Measurements from ENCODE around the gene CALHM6. TPM values are rescaled to one million over a fixed set of nuclear protein-coding genes. Genes with fewer than 3 reads are reported as not detected.

Gene CALHM6
- polyA plus RNA-seq, 1 experiment, result 0.81 TPM

DNA sequence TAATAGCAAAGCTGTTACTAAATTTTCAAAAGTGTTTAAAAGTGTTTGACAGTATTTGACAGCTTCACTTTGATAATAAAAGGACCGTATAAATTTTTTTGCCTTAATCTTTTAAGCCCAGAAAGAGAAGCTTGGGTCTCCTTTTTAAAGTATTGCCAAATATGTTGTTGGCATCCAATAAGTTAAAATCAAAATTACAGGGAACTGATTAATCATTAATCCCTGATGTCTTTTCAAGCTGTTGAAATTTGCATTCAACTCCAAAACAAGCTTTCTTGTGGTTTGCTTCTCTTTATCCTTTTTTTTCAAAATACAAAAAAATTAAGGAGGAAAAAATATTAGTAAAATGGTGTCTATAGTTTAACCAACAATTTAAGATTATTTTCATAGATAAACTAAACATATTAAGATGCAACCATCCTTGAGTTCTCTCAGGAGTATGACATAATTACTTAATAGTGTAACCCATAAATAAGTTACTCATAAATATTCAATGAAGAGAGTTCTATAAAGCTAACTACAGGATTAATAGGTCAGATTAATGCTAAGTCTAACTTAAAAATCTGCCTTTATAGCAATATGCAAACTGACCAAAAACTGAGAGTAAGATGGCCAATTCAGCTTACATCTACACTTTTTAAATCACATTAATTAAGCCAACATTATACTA, 27.0 kb upstream of the CALHM6 start:
- Histone ChIP-seq H3K9me3 (ENCODE audit: control insufficient read depth, insufficient read depth, low read length) (no peaks in the 10 kb centered on the region), H3K27me3 (ENCODE audit: control insufficient read depth, insufficient read depth, low read length) (no peaks in the 10 kb centered on the region), H3K27ac (ENCODE audit: low read depth, low read length) (no peak overlapping the region), H3K4me3 (ENCODE audit: low read depth, low read length) (no peak overlapping the region)
- DNase-seq (ENCODE audit: low read depth, low spot score), result no peak
- TF ChIP-seq, protein P1, sequence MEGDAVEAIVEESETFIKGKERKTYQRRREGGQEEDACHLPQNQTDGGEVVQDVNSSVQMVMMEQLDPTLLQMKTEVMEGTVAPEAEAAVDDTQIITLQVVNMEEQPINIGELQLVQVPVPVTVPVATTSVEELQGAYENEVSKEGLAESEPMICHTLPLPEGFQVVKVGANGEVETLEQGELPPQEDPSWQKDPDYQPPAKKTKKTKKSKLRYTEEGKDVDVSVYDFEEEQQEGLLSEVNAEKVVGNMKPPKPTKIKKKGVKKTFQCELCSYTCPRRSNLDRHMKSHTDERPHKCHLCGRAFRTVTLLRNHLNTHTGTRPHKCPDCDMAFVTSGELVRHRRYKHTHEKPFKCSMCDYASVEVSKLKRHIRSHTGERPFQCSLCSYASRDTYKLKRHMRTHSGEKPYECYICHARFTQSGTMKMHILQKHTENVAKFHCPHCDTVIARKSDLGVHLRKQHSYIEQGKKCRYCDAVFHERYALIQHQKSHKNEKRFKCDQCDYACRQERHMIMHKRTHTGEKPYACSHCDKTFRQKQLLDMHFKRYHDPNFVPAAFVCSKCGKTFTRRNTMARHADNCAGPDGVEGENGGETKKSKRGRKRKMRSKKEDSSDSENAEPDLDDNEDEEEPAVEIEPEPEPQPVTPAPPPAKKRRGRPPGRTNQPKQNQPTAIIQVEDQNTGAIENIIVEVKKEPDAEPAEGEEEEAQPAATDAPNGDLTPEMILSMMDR (IDR thresholded peaks at IDR 0.05; ENCODE audit: low read depth, low read length), result no peak
- CTCF ChIA-PET, result interaction anchor here (0.8 to 1.7 kb wide), 5 partner anchors 10 to 166 kb away, joined by 3 to 11 read pairs (median 5); no protein-coding TSS in a partner anchor
- POLR2A ChIA-PET, result no interaction called here

DNA sequence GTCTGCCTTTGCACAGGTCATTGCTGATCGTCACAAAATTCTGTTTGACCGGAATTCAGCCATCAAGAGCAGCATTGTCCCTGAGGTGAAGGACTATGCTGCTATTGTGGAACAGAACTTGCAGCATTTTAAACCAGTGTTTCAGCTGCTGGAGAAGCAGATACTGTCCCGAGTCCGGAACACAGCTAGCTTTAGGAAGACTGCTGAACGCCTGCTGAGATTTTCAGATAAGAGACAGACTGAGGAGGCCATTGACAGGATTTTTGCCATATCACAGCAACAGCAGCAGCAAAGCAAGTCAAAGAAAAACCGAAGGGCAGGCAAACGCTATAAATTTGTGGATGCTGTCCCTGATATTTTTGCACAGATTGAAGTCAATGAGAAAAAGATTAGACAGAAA, 24.6 kb upstream of the CALHM6 start:
- TF ChIP-seq, protein P1 (IDR thresholded peaks at IDR 0.05; ENCODE audit: low read depth, low read length), result no peak
- POLR2A ChIA-PET, result interaction anchor here (0.6 kb wide), 1 partner anchor 32 kb away, joined by 3 read pairs; no protein-coding TSS in a partner anchor
- CTCF ChIA-PET, result interaction anchor here (1.3 kb wide), 1 partner anchor 149 kb away, joined by 4 read pairs; no protein-coding TSS in a partner anchor
- no peak overlapping the region for H3K4me3 ChIP-seq (ENCODE audit: low read depth, low read length)
- no peak overlapping the region for H3K27ac ChIP-seq (ENCODE audit: low read depth, low read length)
- no peak for DNase-seq (ENCODE audit: low read depth, low spot score)
- no peaks in the 10 kb centered on the region for H3K27me3 ChIP-seq (ENCODE audit: control insufficient read depth, insufficient read depth, low read length)
- H3K9me3 ChIP-seq (ENCODE audit: control insufficient read depth, insufficient read depth, low read length), result no peaks in the 10 kb centered on the region

DNA sequence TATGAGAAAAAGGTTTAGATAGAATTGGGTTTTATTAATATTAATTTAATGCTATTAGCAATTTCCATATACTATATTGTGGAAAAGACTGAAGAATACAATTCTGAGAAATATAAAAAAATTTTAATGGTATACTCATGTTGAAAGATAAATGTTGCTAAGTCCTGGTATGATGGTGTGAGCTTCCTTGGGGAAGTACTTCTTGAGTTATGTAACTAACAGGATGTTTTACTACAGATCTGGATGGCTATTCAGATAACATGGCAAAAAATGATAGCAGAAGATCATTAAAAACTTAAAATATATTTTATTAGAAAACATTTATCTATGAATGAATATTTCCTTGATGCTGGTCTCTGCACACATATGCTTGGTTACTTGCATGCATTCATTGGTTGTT, 23.5 kb upstream of the CALHM6 start:
- ChIA-PET CTCF (interaction anchor here (1.3 to 1.5 kb wide), 2 partner anchors 150 to 169 kb away, joined by 4 to 5 read pairs; no protein-coding TSS in a partner anchor), POLR2A (no interaction called here)

DNA sequence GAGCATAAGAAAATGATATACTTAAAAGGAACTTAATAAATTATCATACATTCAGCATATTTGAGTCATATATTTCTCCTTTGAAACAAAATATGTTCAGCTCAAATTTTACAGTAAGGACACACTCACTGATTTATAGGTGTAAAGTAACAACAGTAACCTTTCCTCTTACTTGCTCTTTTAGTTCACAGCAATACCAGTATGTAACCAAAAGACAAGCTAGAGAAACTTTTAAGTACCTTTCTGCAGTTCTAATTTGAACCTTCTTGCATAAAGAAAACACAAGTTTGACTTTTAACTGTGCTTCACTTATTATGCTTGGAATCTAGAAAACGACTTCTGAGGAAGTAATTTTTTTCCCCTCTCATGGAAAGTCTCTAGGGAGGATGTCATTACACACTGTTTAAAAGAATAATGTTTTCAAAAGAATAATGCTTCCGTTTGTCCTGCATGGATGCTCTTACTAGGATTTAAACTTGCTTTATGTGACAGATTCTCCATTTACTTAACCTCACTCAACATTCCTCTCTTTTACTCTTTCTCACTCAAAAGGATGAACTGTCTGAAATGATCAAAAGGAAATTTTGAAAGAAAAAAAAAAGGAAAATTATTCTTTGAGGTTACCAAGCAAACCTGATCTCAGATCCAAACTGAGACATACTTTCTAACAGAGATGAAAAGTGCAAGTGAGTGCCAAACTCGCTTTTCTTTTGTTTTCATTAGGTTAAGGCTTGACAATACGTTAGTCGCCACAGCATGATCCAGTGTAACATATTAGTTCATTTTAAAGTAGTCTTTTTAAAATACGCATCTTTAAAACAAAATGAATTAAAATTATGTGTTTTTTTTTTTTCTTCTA, 22.4 kb upstream of the CALHM6 start:
- Histone ChIP-seq H3K4me3 (ENCODE audit: low read depth, low read length) (no peak overlapping the region), H3K27me3 (ENCODE audit: control insufficient read depth, insufficient read depth, low read length) (no peaks in the 10 kb centered on the region), H3K27ac (ENCODE audit: low read depth, low read length) (no peak overlapping the region), H3K9me3 (ENCODE audit: control insufficient read depth, insufficient read depth, low read length) (no peaks in the 10 kb centered on the region)
- ChIA-PET POLR2A (no interaction called here), CTCF (interaction anchor here (1.0 to 2.9 kb wide), 3 partner anchors 151 to 170 kb away, joined by 3 to 20 read pairs (median 5); no protein-coding TSS in a partner anchor)
- DNase-seq (ENCODE audit: low read depth, low spot score), result no peak
- TF ChIP-seq, protein P1 (IDR thresholded peaks at IDR 0.05; ENCODE audit: low read depth, low read length), result no peak

More for the DNA sequence above, 23.5 kb upstream of the CALHM6 start:
- Histone ChIP-seq H3K27ac (ENCODE audit: low read depth, low read length) (no peak overlapping the region), H3K27me3 (ENCODE audit: control insufficient read depth, insufficient read depth, low read length) (no peaks in the 10 kb centered on the region), H3K4me3 (ENCODE audit: low read depth, low read length) (no peak overlapping the region), H3K9me3 (ENCODE audit: control insufficient read depth, insufficient read depth, low read length) (no peaks in the 10 kb centered on the region)
- no peak for DNase-seq (ENCODE audit: low read depth, low spot score)
- TF ChIP-seq, protein P1 (IDR thresholded peaks at IDR 0.05; ENCODE audit: low read depth, low read length), result no peak

Measured in AG04450 (cell line).